Neuronal stem cell (in vitro differentiated cells): ENCODE measurements around the gene DRD4.

Source experiments
- DNase-seq: peaks from one replicate; pipeline ENCODE4 v3.0.0-alpha.2; 2013; ENCODE audit warnings: low spot score
- H2AFZ ChIP-seq: one replicate; pipeline ENCODE4 v1.6.1; 2013; ENCODE audit warnings: mild to moderate bottlenecking, low read length, inconsistent platforms
- H2AK5ac ChIP-seq: 2 replicates; pipeline ENCODE4 v1.6.1; 2013; ENCODE audit warnings: low read depth, mild to moderate bottlenecking, inconsistent platforms, low read length, moderate library complexity, mixed read lengths
- H2BK120ac ChIP-seq: 2 replicates; pipeline ENCODE4 v1.6.1; 2013; ENCODE audit warnings: low read depth, mild to moderate bottlenecking, inconsistent platforms, low read length, moderate library complexity, mixed read lengths
- H2BK12ac ChIP-seq: one replicate; pipeline ENCODE4 v1.6.1; 2013; ENCODE audit warnings: low read length, inconsistent platforms
- H2BK15ac ChIP-seq: 2 replicates; pipeline ENCODE4 v1.6.1; 2013; ENCODE audit warnings: mild to moderate bottlenecking, low read length, inconsistent platforms, mixed read lengths
- H2BK5ac ChIP-seq: one replicate; pipeline ENCODE4 v1.6.1; 2013; ENCODE audit warnings: inconsistent platforms, mild to moderate bottlenecking, low read length, moderate library complexity
- H3K14ac ChIP-seq: one replicate; pipeline ENCODE4 v1.6.1; 2013; ENCODE audit warnings: low read length, inconsistent platforms
- H3K18ac ChIP-seq: 2 replicates; pipeline ENCODE4 v1.6.1; 2013; ENCODE audit warnings: low read length, inconsistent platforms
- H3K23ac ChIP-seq: 2 replicates; pipeline ENCODE4 v1.6.1; 2013; ENCODE audit warnings: low read depth, mild to moderate bottlenecking, mixed read lengths, low read length, inconsistent platforms; ENCODE audit not compliant: poor library complexity
- H3K27ac ChIP-seq: replicated peaks from 3 replicates; pipeline ENCODE4 v1.5.1; 2013; ENCODE audit warnings: low read length, inconsistent platforms
- H3K27me3 ChIP-seq, 3 experiments: 2 replicates each; pipeline ENCODE4 v1.6.1; 2013; ENCODE audit warnings: low read length in 3 of 3, mild to moderate bottlenecking in 2 of 3, inconsistent platforms in 1 of 3, low read depth in 1 of 3, mixed read lengths in 1 of 3, moderate library complexity in 1 of 3; ENCODE audit not compliant: control insufficient read depth in 3 of 3, insufficient read depth in 3 of 3
- H3K36me3 ChIP-seq, 2 donors: replicated peaks in 1 of 2; 2 replicates each; pipeline ENCODE4 v1.6.1; 2013; ENCODE audit warnings: low read length in 2 of 2; ENCODE audit not compliant: control insufficient read depth in 2 of 2, insufficient read depth in 2 of 2
- H3K4ac ChIP-seq: 2 replicates; pipeline ENCODE4 v1.6.1; 2013; ENCODE audit warnings: inconsistent platforms, mild to moderate bottlenecking, low read length, moderate library complexity
- H3K4me1 ChIP-seq, 2 donors: 1 replicate in 1 of 2; 2 replicates in 1 of 2; pipeline ENCODE4 v1.6.1; 2013; ENCODE audit warnings: low read length in 2 of 2, low read depth in 1 of 2; ENCODE audit not compliant: control insufficient read depth in 2 of 2, insufficient read depth in 1 of 2
- H3K4me2 ChIP-seq: one replicate; pipeline ENCODE4 v1.6.1; 2013; ENCODE audit warnings: mild to moderate bottlenecking, low read length, inconsistent platforms; ENCODE audit not compliant: insufficient read depth, poor library complexity, severe bottlenecking
- H3K4me3 ChIP-seq, 2 donors: 2 replicates each; pipeline ENCODE4 v1.5.1; 2013; ENCODE audit warnings: low read length in 2 of 2, mild to moderate bottlenecking in 2 of 2, inconsistent platforms in 1 of 2, moderate library complexity in 1 of 2
- H3K79me1 ChIP-seq: one replicate; pipeline ENCODE4 v1.6.1; 2013; ENCODE audit warnings: low read depth, mild to moderate bottlenecking, inconsistent platforms, low read length, moderate library complexity
- H3K9ac ChIP-seq: one replicate; pipeline ENCODE4 v1.6.1; 2013; ENCODE audit warnings: mild to moderate bottlenecking, low read depth, low read length, inconsistent platforms; ENCODE audit not compliant: poor library complexity
- H3K9me3 ChIP-seq, 2 donors: replicated peaks in 1 of 2; 2 replicates each; pipeline versions ENCODE3 to v1.6.1; 2013; ENCODE audit warnings: low read length in 2 of 2, mild to moderate bottlenecking in 2 of 2, inconsistent platforms in 1 of 2, low read depth in 1 of 2, mixed read lengths in 1 of 2, moderate library complexity in 1 of 2; ENCODE audit not compliant: control insufficient read depth in 2 of 2, insufficient read depth in 1 of 2
- H4K8ac ChIP-seq: one replicate; pipeline ENCODE4 v1.6.1; 2013; ENCODE audit warnings: low read depth, mild to moderate bottlenecking, inconsistent platforms, low read length, moderate library complexity
- H4K91ac ChIP-seq: one replicate; pipeline ENCODE4 v1.6.1; 2013; ENCODE audit warnings: low read length, low read depth, mild to moderate bottlenecking, inconsistent platforms; ENCODE audit not compliant: poor library complexity
- WGBS, 2 donors: extraction: QIAGEN DNeasy Blood & Tissue Kit; methylation state at CpG; one replicate each; pipeline ENCODE4 v1.1.7; 2013; ENCODE audit warnings: missing lambda C conversion rate in 2 of 2, mixed read lengths in 1 of 2; ENCODE audit not compliant: insufficient read length in 2 of 2, insufficient replicate concordance in 1 of 2; ENCODE audit errors: extremely low coverage in 2 of 2; 5-methylcytosine and 5-hydroxymethylcytosine counted together

DRD4 gene

GRCh38 chr11:595400-595799 lies 41.7 kb upstream of the DRD4 start:
- Histone ChIP-seq H2AFZ (no peak overlapping the region), H3K4me1 (no peaks in the 10 kb centered on the region), H3K4ac (peak overlapping the region; percentile 66), H3K79me1 (peaks cover 6% of the 10 kb centered on the region), H3K27me3 (no peaks in the 10 kb centered on the region), H3K23ac (peak overlapping the region; percentile 55), H2BK5ac (no peak overlapping the region), H3K18ac (peak overlapping the region; percentile 8), H2AK5ac (no peak overlapping the region), H2BK12ac (no peak overlapping the region), H2BK15ac (no peak overlapping the region), H4K8ac (no peak overlapping the region), H3K9ac (peak overlapping the region; percentile 12), H3K27ac (no peak overlapping the region), H3K9me3 (no peaks in the 10 kb centered on the region), H3K14ac (peak overlapping the region; percentile 8), H3K36me3 (peaks cover 60 to 96% of the 10 kb centered on the region in 2 donors), H3K4me2 (no peak overlapping the region), H3K4me3 (no peak overlapping the region), H2BK120ac (no peak overlapping the region), H4K91ac (no peak overlapping the region)
- no CpG with 5 or more reads among the region's 10 CpGs for WGBS, 2 donors
- DNase-seq: no peak

GRCh38 chr11:596374-596773 lies 40.7 kb upstream of the DRD4 start:
- Histone ChIP-seq H3K27ac (no peak overlapping the region), H3K36me3 (peaks cover 60 to 92% of the 10 kb centered on the region in 2 donors), H4K8ac (no peak overlapping the region), H3K79me1 (peaks cover 6% of the 10 kb centered on the region), H3K27me3 (no peaks in the 10 kb centered on the region), H2BK15ac (no peak overlapping the region), H3K4me2 (no peak overlapping the region), H3K9me3 (no peaks in the 10 kb centered on the region), H2BK5ac (no peak overlapping the region), H3K4me3 (no peak overlapping the region), H3K9ac (no peak overlapping the region), H2BK12ac (no peak overlapping the region), H3K4me1 (no peaks in the 10 kb centered on the region), H3K18ac (no peak overlapping the region), H3K4ac (no peak overlapping the region), H3K23ac (no peak overlapping the region), H2AK5ac (no peak overlapping the region), H3K14ac (no peak overlapping the region), H2AFZ (no peak overlapping the region), H4K91ac (no peak overlapping the region), H2BK120ac (no peak overlapping the region)
- DNase-seq: no peak
- WGBS, 2 donors: no CpG with 5 or more reads among the region's 10 CpGs

GRCh38 chr11:597166-597725 lies 39.8 kb upstream of the DRD4 start:
- no peak overlapping the region for H2BK120ac ChIP-seq
- no peaks in the 10 kb centered on the region for H3K27me3 ChIP-seq
- no peak overlapping the region for H3K9ac ChIP-seq
- no peak overlapping the region for H2AK5ac ChIP-seq
- peak overlapping the region; percentile 88 for H2BK5ac ChIP-seq
- no peak overlapping the region for H4K91ac ChIP-seq
- no peaks in the 10 kb centered on the region for H3K4me1 ChIP-seq
- no peak overlapping the region for H3K4me2 ChIP-seq
- H3K79me1 ChIP-seq: peaks cover 8% of the 10 kb centered on the region
- no peak overlapping the region for H3K4ac ChIP-seq
- no peak overlapping the region for H4K8ac ChIP-seq
- H3K18ac ChIP-seq: no peak overlapping the region
- H3K14ac ChIP-seq: no peak overlapping the region
- peak overlapping the region; percentile 1 for H3K23ac ChIP-seq
- DNase-seq: no peak
- no peak overlapping the region for H2BK15ac ChIP-seq
- H2AFZ ChIP-seq: no peak overlapping the region
- H2BK12ac ChIP-seq: no peak overlapping the region
- H3K4me3 ChIP-seq: no peak overlapping the region
- H3K27ac ChIP-seq: no peak overlapping the region
- WGBS, 2 donors: no CpG with 5 or more reads among the region's 29 CpGs
- H3K36me3 ChIP-seq: peaks cover 63 to 95% of the 10 kb centered on the region in 2 donors
- no peaks in the 10 kb centered on the region for H3K9me3 ChIP-seq

- Histone ChIP-seq H3K18ac (no peak overlapping the region), H4K8ac (no peak overlapping the region), H3K14ac (no peak overlapping the region), H3K9me3 (no peaks in the 10 kb centered on the region), H2AFZ (no peak overlapping the region), H2BK15ac (no peak overlapping the region), H3K9ac (no peak overlapping the region), H2BK5ac (peak overlapping the region; percentile 53), H2AK5ac (no peak overlapping the region), H2BK12ac (no peak overlapping the region), H3K4me2 (no peak overlapping the region), H3K23ac (peak overlapping the region; percentile 17), H3K4me3 (no peak overlapping the region), H3K36me3 (peaks cover 57 to 95% of the 10 kb centered on the region in 2 donors), H3K4me1 (no peaks in the 10 kb centered on the region), H3K79me1 (peaks cover 8% of the 10 kb centered on the region), H3K27ac (no peak overlapping the region), H2BK120ac (no peak overlapping the region), H3K4ac (no peak overlapping the region), H4K91ac (no peak overlapping the region), H3K27me3 (no peaks in the 10 kb centered on the region)
- no peak for DNase-seq
- no CpG with 5 or more reads among the region's 30 CpGs for WGBS, 2 donors
Measured at GRCh38 chr11:598005-598680, 38.9 kb upstream of the DRD4 start.
